A549 (cell line): ENCODE data around the gene CADPS2. TPM values are rescaled to one million over a fixed set of nuclear protein-coding genes. Genes with fewer than 3 reads are reported as not detected.

Source experiments
- ATAC-seq, 2 experiments: fragments of 200-7000 bp in 1 of 2; fragments of >200 bp in 1 of 2; cut with Nextera tagmentation in 1 of 2; cut with Tn5 transposase in 1 of 2; 3 replicates each; pipeline versions ENCODE4 v1.8.0 to v1.9.1; 2018 to 2020; ENCODE audit warnings: mild to moderate bottlenecking in 1 of 2, moderate library complexity in 1 of 2
- CTCF ChIA-PET: fragments of 300-600 bp; sonication (Branson Sonifier 250); formaldehyde crosslinking; extraction: SDS; loops from one replicate; lab custom pipeline; 2021; ENCODE audit warnings: antibody characterized with exemption, inconsistent platforms; lab: Yijun Ruan, JAX
- POLR2A ChIA-PET: fragments of 350-600 bp; formaldehyde crosslinking; extraction: SDS; loops from one replicate; lab custom pipeline; 2021; ENCODE audit warnings: antibody characterized with exemption, inconsistent platforms; lab: Yijun Ruan, JAX
- DNase-seq, 2 experiments: peaks; one replicate each; pipeline versions ENCODE4 v3.0.0 to v3.0.0-alpha.2; 2011 to 2016; ENCODE audit warnings: low read depth in 1 of 2, low spot score in 1 of 2
- FAIRE-seq: peaks from 2 replicates; lab custom pipeline; 2011; peaks lifted over from hg19 to GRCh38; lab: Jason Lieb, UNC
- H3K27ac ChIP-seq, 2 experiments: fragments of >200 bp; sonication (Bioruptor Twin); formaldehyde crosslinking; 3 replicates each; pipeline ENCODE4 v1.5.1; 2016 to 2017
- H3K4me1 ChIP-seq: fragments of >200 bp; sonication (Bioruptor Twin); formaldehyde crosslinking; 3 replicates; pipeline ENCODE4 v1.6.1; 2016
- H3K4me2 ChIP-seq: fragments of >200 bp; sonication (Bioruptor Twin); formaldehyde crosslinking; 3 replicates; pipeline ENCODE4 v1.6.1; 2016
- H3K4me3 ChIP-seq: fragments of >200 bp; sonication (Bioruptor Twin); formaldehyde crosslinking; 3 replicates; pipeline ENCODE4 v1.5.1; 2016
- H3K9me3 ChIP-seq: fragments of >200 bp; sonication (Bioruptor Twin); formaldehyde crosslinking; 3 replicates; pipeline ENCODE4 v1.6.1; 2016
- CBX8 ChIP-seq: fragments of 200-600 bp; sonication (generic); IDR thresholded peaks from 2 replicates; pipeline ENCODE4 v1.6.1; 2016
- CEBPB ChIP-seq, 2 experiments: fragments of >200 bp in 1 of 2; sonication (Bioruptor Twin) in 1 of 2; formaldehyde crosslinking in 1 of 2; IDR thresholded peaks; 2 replicates each; pipeline ENCODE4 v1.6.1; 2012 to 2016
- EHF ChIP-seq: fragments of 250-450 bp; sonication (Bioruptor Pico); IDR thresholded peaks from 2 replicates; pipeline ENCODE4 v1.5.0; 2020; ENCODE audit warnings: mild to moderate bottlenecking
- EHMT2 ChIP-seq: fragments of 200-600 bp; sonication (generic); IDR thresholded peaks from 2 replicates; pipeline ENCODE4 v1.6.1; 2016; ENCODE audit warnings: antibody characterized with exemption, low read depth, mild to moderate bottlenecking, moderate library complexity
- FOSB ChIP-seq: fragments of 250-450 bp; sonication (Bioruptor Pico); IDR thresholded peaks from 2 replicates; pipeline ENCODE4 v1.5.0; 2020; ENCODE audit warnings: mild to moderate bottlenecking, moderate library complexity
- FOXS1 ChIP-seq: fragments of 250-450 bp; sonication (Bioruptor Pico); IDR thresholded peaks from 2 replicates; pipeline ENCODE4 v1.5.0; 2020; ENCODE audit warnings: mild to moderate bottlenecking, moderate library complexity
- HDAC2 ChIP-seq: fragments of 200-600 bp; sonication (generic); IDR thresholded peaks from 2 replicates; pipeline ENCODE4 v1.6.1; 2016
- HEYL ChIP-seq: fragments of 250-450 bp; sonication (Bioruptor Pico); IDR thresholded peaks from 2 replicates; pipeline ENCODE4 v1.8.0; 2021; ENCODE audit warnings: mild to moderate bottlenecking, moderate library complexity
- HMGXB4 ChIP-seq: fragments of 250-450 bp; sonication (Bioruptor Pico); IDR thresholded peaks from 2 replicates; pipeline ENCODE4 v1.5.0; 2021; ENCODE audit warnings: mild to moderate bottlenecking, moderate library complexity, borderline replicate concordance
- HOXA7 ChIP-seq: fragments of 250-450 bp; sonication (Bioruptor Pico); IDR thresholded peaks from 2 replicates; pipeline ENCODE4 v1.5.0; 2020; ENCODE audit warnings: mild to moderate bottlenecking, moderate library complexity
- JUN ChIP-seq, 2 experiments: fragments of >200 bp; sonication (Bioruptor Twin); formaldehyde crosslinking; IDR thresholded peaks; 2 replicates in 1 of 2; 3 replicates in 1 of 2; pipeline ENCODE4 v1.6.1; 2016 to 2017
- MYC ChIP-seq: IDR thresholded peaks from 2 replicates; pipeline ENCODE4 v1.6.1; 2012; ENCODE audit warnings: mild to moderate bottlenecking, inconsistent platforms, low read length, improper control_type of control experiment, borderline replicate concordance
- PHF8 ChIP-seq: fragments of 200-600 bp; sonication (generic); IDR thresholded peaks from 2 replicates; pipeline ENCODE4 v1.6.1; 2016; ENCODE audit warnings: low read depth, mild to moderate bottlenecking, antibody characterized with exemption, moderate library complexity, borderline replicate concordance
- POLR2AphosphoS2 ChIP-seq: conservative IDR thresholded peaks from 2 replicates; pipeline ENCODE4 v1.6.1; 2012; ENCODE audit warnings: low read length, improper control_type of control experiment, inconsistent platforms
- RARB ChIP-seq: fragments of 250-450 bp; sonication (Bioruptor Pico); IDR thresholded peaks from 2 replicates; pipeline ENCODE4 v1.8.0; 2021; ENCODE audit warnings: mild to moderate bottlenecking, moderate library complexity
- RCOR1 ChIP-seq: fragments of 150-350 bp; IDR thresholded peaks from 2 replicates; pipeline ENCODE4 v1.6.1; 2014; ENCODE audit warnings: antibody characterized with exemption, low read length, low read depth
- REST ChIP-seq: fragments of 200-600 bp; sonication (generic); IDR thresholded peaks from 2 replicates; pipeline ENCODE4 v1.6.1; 2016; ENCODE audit warnings: antibody characterized with exemption, mild to moderate bottlenecking, moderate library complexity
- SREBF2 ChIP-seq: fragments of 450-650 bp; IDR thresholded peaks from 2 replicates; pipeline ENCODE4 v1.6.1; 2014; ENCODE audit warnings: mild to moderate bottlenecking, moderate library complexity
- USF2 ChIP-seq: fragments of 450-650 bp; IDR thresholded peaks from 2 replicates; pipeline ENCODE4 v1.6.1; 2014; ENCODE audit warnings: antibody characterized with exemption
- ZSCAN20 ChIP-seq: fragments of 250-450 bp; sonication (Bioruptor Pico); IDR thresholded peaks from 2 replicates; pipeline ENCODE4 v1.8.0; 2022; ENCODE audit warnings: mild to moderate bottlenecking, moderate library complexity
- WGBS: methylation state at CpG from one replicate; pipeline ENCODE4 v1.1.6; 2017; ENCODE audit errors: missing lambda C conversion rate; 5-methylcytosine and 5-hydroxymethylcytosine counted together
- polyA plus RNA-seq, 4 experiments: library from polyadenylated mRNA; depleted of rRNA in 3 of 4; stranded (reverse); fragments of >200 nt; fragmentation: RNase III in 1 of 4; extraction: RNeasy Plus Mini Kit Qiagen cat#74134 plus additional on column Dnase treatment in 1 of 4; gene quantifications; 2 replicates in 3 of 4; 3 replicates in 1 of 4; pipeline ENCODE4 v1.2.3, GENCODE V29; 2011 to 2017

Gene CADPS2
- polyA plus RNA-seq, 2 of the 4 experiments (the other 2 are of a cell fraction) = 0.04 to 0.10 TPM

GRCh38 chr7:122304996-122305421 is 581.3 kb downstream of the CADPS2 start (continued):
- TF ChIP-seq HMGXB4 (CRISPR knock-in tag) (no peak), ZSCAN20 (CRISPR knock-in tag) (no peak)

- H3K4me2 ChIP-seq = peak within 1 kb of the TSS; percentile 37
- TF ChIP-seq RARB (no peak), HDAC2 (no peak), USF2 (no peak), PHF8 (no peak), HOXA7 (no peak), FOXS1 (CRISPR knock-in tag) (no peak), JUN (IDR thresholded peaks at IDR 0.05) (no peak), RCOR1 (no peak), REST (no peak), FOSB (CRISPR knock-in tag) (no peak), MYC (no peak), SREBF2 (no peak), HEYL (no peak), EHF (CRISPR knock-in tag) (no peak), EHMT2 (no peak), CEBPB (IDR thresholded peaks at IDR 0.05) (no peak), CBX8 (no peak), POLR2AphosphoS2 (no peak)
- TF ChIP-seq, all 56 proteins: peak for 0
- Histone ChIP-seq H3K27ac (no peak within 1 kb of the TSS), H3K4me3 (no peak within 1 kb of the TSS; the same call in 2 of the 3 replicates), H3K9me3 (no peaks in the 10 kb centered on the region; the same call in 2 of the 3 replicates), H3K4me1 (no peaks in the 10 kb centered on the region)
- ATAC-seq (peak in 1 of 2 experiments; percentile 27; a peak in 3 of 6 replicates), DNase-seq (no peak), FAIRE-seq (no peak)
- WGBS = 26% methylated on average over 34 of the region's 35 CpGs
- CTCF ChIA-PET = no interaction called here
- POLR2A ChIA-PET = no interaction called here
Measured at GRCh38 chr7:122304319-122304975, 581.8 kb downstream of the CADPS2 start, which contains the start of gene FEZF1. FEZF1 (minus strand) TSS chr7:122304750; CDS start chr7:122304437, 313 bp downstream.
